Measurements from ENCODE around the gene CELA2A. TPM values are rescaled to one million over a fixed set of nuclear protein-coding genes. Genes with fewer than 3 reads are reported as not detected.

The CELA2A gene
- total and polyA plus RNA-seq, 4 donors, result 0.63 to 1.8 (median 1.3) TPM; not detected in 1

DNA sequence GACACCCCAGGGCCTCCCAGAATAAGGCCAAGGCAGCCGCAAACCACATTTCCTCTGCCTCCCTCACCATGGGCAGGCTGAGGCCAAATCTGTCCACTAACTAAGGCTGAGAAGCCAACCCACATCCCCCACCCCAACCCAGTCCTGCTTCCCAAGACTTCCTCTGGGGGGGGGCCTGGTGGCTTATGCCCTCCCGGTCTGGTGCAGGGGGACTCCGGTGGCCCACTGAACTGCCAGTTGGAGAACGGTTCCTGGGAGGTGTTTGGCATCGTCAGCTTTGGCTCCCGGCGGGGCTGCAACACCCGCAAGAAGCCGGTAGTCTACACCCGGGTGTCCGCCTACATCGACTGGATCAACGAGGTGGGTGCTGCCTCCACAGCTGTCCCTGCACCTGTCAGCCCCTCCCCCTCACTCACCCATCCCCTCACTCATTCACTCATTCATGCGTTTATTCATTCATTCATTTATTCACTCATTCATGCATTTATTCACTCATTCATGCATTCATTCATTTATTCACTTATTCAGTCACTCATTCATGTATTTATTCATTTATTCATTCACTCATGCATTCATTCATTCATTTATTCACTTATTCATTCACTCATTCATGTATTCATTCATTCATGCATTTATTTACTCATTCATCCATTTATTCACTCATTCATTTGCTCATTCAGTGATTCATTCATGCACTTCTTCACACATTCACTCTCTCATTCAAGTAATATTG is 11.0 kb upstream of the CELA2A start:
- no peak for DNase-seq
- no peaks in the 10 kb centered on the region for H3K36me3 ChIP-seq (ENCODE audit: control insufficient read depth in 1 of 2, insufficient read depth in 2 of 2, low read length in 1 of 2)
- intact Hi-C loops (cut with DNase I), result no loop called here
- H3K27ac ChIP-seq (ENCODE audit: low read depth in 1 of 2, low read length in 2 of 2), result no peak overlapping the region
- no peaks in the 10 kb centered on the region for H3K4me1 ChIP-seq (ENCODE audit: control insufficient read depth in 1 of 2, insufficient read depth in 2 of 2, low read length in 2 of 2)
- H3K4me3 ChIP-seq (ENCODE audit: low read length in 2 of 2), result no peak overlapping the region
- 89 to 90% methylated on average over 14 of the region's 14 CpGs for WGBS, 2 donors
- no peaks in the 10 kb centered on the region for H3K27me3 ChIP-seq (ENCODE audit: control insufficient read depth in 1 of 2, insufficient read depth in 2 of 2, low read length in 1 of 2)
- no peaks in the 10 kb centered on the region for H3K9me3 ChIP-seq (ENCODE audit: control insufficient read depth, low read length)
- ATAC-seq (ENCODE audit: low FRiP score), result no peak

DNA sequence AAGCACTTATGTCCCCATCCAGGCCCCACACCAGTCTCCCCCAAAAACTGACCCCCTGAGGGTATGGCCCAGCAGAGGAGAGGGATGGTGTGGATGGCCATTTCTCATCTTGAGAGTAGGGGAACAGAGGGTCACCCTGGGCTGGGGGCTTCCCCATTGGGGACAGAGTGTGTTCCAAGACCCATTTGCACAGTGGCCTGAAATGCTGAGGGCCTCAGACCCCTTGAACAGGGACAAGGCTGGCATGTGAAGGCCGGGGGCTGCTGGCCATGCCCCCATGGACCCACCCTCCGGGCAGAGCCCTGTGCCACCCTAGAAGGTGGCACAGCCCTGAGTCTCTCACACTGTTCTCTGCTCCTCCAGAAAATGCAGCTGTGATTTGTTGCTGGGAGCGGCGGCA is 10.3 kb upstream of the CELA2A start:
- Histone ChIP-seq H3K27me3 (ENCODE audit: control insufficient read depth in 1 of 2, insufficient read depth in 2 of 2, low read length in 1 of 2) (no peaks in the 10 kb centered on the region), H3K9me3 (ENCODE audit: control insufficient read depth, low read length) (no peaks in the 10 kb centered on the region), H3K27ac (ENCODE audit: low read depth in 1 of 2, low read length in 2 of 2) (no peak overlapping the region), H3K4me1 (ENCODE audit: control insufficient read depth in 1 of 2, insufficient read depth in 2 of 2, low read length in 2 of 2) (no peaks in the 10 kb centered on the region), H3K36me3 (ENCODE audit: control insufficient read depth in 1 of 2, insufficient read depth in 2 of 2, low read length in 1 of 2) (no peaks in the 10 kb centered on the region), H3K4me3 (ENCODE audit: low read length in 2 of 2) (no peak overlapping the region)
- intact Hi-C loops (cut with DNase I), result no loop called here
- DNase-seq (no peak), ATAC-seq (ENCODE audit: low FRiP score) (no peak)
- 86% methylated on average over 4 of the region's 4 CpGs for WGBS, 2 donors

- Histone ChIP-seq H3K9me3 (ENCODE audit: control insufficient read depth, low read length) (no peaks in the 10 kb centered on the region), H3K27me3 (ENCODE audit: control insufficient read depth in 1 of 2, insufficient read depth in 2 of 2, low read length in 1 of 2) (no peaks in the 10 kb centered on the region), H3K4me1 (ENCODE audit: control insufficient read depth in 1 of 2, insufficient read depth in 2 of 2, low read length in 2 of 2) (no peaks in the 10 kb centered on the region), H3K36me3 (ENCODE audit: control insufficient read depth in 1 of 2, insufficient read depth in 2 of 2, low read length in 1 of 2) (no peaks in the 10 kb centered on the region), H3K27ac (ENCODE audit: low read depth in 1 of 2, low read length in 2 of 2) (no peak overlapping the region), H3K4me3 (ENCODE audit: low read length in 2 of 2) (no peak overlapping the region)
- DNase-seq, result no peak
- intact Hi-C loops (cut with DNase I), result no loop called here
- WGBS, 2 donors, result 86 to 92% methylated on average over 3 of the region's 3 CpGs
- no peak for ATAC-seq (ENCODE audit: low FRiP score)
Observed at GRCh38 chr1:15448877-15449462, 7.6 kb upstream of the CELA2A start.

DNA sequence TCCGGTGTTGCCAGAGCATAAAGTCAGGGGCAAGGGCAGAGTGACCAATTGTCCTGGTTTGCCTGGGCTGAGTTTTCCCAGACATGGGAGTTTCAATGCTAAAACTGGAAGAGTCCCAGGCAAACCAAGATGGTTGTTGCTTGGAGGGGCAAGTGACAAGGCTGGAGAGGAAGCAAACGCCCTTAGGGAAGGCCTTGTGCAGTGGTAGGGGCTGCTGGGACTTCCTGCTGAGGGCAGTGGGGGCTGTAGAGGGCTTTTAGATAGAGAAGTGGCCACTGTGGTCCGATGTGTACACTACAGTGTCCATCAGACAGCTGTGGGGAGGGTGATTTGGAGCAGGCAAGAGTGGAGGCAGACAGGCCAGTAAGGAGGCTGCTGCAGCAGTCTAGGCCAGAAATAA is 7.0 kb upstream of the CELA2A start:
- no peak for ATAC-seq (ENCODE audit: low FRiP score)
- DNase-seq, result no peak
- no peaks in the 10 kb centered on the region for H3K9me3 ChIP-seq (ENCODE audit: control insufficient read depth, low read length)
- H3K27me3 ChIP-seq (ENCODE audit: control insufficient read depth in 1 of 2, insufficient read depth in 2 of 2, low read length in 1 of 2), result no peaks in the 10 kb centered on the region
- no peaks in the 10 kb centered on the region for H3K36me3 ChIP-seq (ENCODE audit: control insufficient read depth in 1 of 2, insufficient read depth in 2 of 2, low read length in 1 of 2)
- intact Hi-C loops (cut with DNase I), result no loop called here
- WGBS, 2 donors, result 81 to 82% methylated on average over 3 of the region's 3 CpGs
- no peak overlapping the region for H3K27ac ChIP-seq (ENCODE audit: low read depth in 1 of 2, low read length in 2 of 2)
- no peak overlapping the region for H3K4me3 ChIP-seq (ENCODE audit: low read length in 2 of 2)
- H3K4me1 ChIP-seq (ENCODE audit: control insufficient read depth in 1 of 2, insufficient read depth in 2 of 2, low read length in 2 of 2), result no peaks in the 10 kb centered on the region

- 89 to 95% methylated on average over 6 of the region's 6 CpGs for WGBS, 2 donors
- Histone ChIP-seq H3K4me1 (ENCODE audit: control insufficient read depth in 1 of 2, insufficient read depth in 2 of 2, low read length in 2 of 2) (no peaks in the 10 kb centered on the region), H3K27ac (ENCODE audit: low read depth in 1 of 2, low read length in 2 of 2) (no peak overlapping the region), H3K27me3 (ENCODE audit: control insufficient read depth in 1 of 2, insufficient read depth in 2 of 2, low read length in 1 of 2) (no peaks in the 10 kb centered on the region), H3K4me3 (ENCODE audit: low read length in 2 of 2) (no peak overlapping the region), H3K36me3 (ENCODE audit: control insufficient read depth in 1 of 2, insufficient read depth in 2 of 2, low read length in 1 of 2) (no peaks in the 10 kb centered on the region), H3K9me3 (ENCODE audit: control insufficient read depth, low read length) (no peaks in the 10 kb centered on the region)
- intact Hi-C loops (cut with DNase I), result no loop called here
- ATAC-seq (ENCODE audit: low FRiP score) (no peak), DNase-seq (no peak)
Observed at GRCh38 chr1:15451014-15451722, 5.4 kb upstream of the CELA2A start.

- Histone ChIP-seq H3K27me3 (ENCODE audit: control insufficient read depth in 1 of 2, insufficient read depth in 2 of 2, low read length in 1 of 2) (no peaks in the 10 kb centered on the region), H3K9me3 (ENCODE audit: control insufficient read depth, low read length) (no peaks in the 10 kb centered on the region), H3K4me3 (ENCODE audit: low read length in 2 of 2) (no peak overlapping the region), H3K27ac (ENCODE audit: low read depth in 1 of 2, low read length in 2 of 2) (no peak overlapping the region), H3K36me3 (ENCODE audit: control insufficient read depth in 1 of 2, insufficient read depth in 2 of 2, low read length in 1 of 2) (no peaks in the 10 kb centered on the region), H3K4me1 (ENCODE audit: control insufficient read depth in 1 of 2, insufficient read depth in 2 of 2, low read length in 2 of 2) (no peaks in the 10 kb centered on the region)
- WGBS, 2 donors, result 92 to 100% methylated on average over 1 of the region's 1 CpG
- DNase-seq (no peak), ATAC-seq (ENCODE audit: low FRiP score) (no peak)
- intact Hi-C loops (cut with DNase I), result no loop called here
Observed at GRCh38 chr1:15452216-15452615, 4.3 kb upstream of the CELA2A start.

DNA sequence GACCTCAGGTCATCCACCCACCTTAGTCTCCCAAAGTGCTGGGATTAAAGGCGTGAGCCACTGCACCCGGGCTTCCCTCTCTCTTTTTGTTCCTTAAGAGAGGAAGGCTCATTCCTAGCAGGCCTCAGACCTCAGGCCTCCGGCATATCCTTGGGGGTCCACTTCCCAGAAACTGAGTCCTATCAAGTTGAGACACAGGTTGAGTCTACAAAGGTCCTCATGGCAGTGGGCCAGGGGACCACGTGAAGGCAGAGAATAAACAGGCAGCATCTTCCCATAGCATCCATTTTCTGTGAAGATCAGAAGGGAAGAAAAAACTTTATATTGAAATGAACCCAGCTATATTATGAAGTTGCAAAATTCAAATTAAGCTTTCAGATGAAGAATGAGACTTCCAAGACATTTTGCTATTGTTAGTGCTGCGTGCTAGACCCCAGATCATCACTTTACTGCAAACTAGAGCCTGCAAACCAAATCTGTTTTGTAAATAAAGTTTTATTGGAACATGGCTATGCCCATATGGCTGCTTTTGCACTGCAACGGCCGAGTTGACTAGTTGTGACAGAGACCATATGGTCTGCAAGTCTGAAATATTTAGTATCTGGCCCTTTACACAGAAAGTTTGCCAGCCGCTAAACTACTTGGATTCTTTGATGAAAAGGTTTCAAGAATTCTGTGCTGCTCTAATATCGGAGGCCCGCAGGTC is 3.5 kb upstream of the CELA2A start:
- intact Hi-C loops (cut with DNase I), result no loop called here
- Histone ChIP-seq H3K27ac (ENCODE audit: low read depth in 1 of 2, low read length in 2 of 2) (no peak overlapping the region), H3K36me3 (ENCODE audit: control insufficient read depth in 1 of 2, insufficient read depth in 2 of 2, low read length in 1 of 2) (no peaks in the 10 kb centered on the region), H3K27me3 (ENCODE audit: control insufficient read depth in 1 of 2, insufficient read depth in 2 of 2, low read length in 1 of 2) (no peaks in the 10 kb centered on the region), H3K4me3 (ENCODE audit: low read length in 2 of 2) (no peak overlapping the region), H3K4me1 (ENCODE audit: control insufficient read depth in 1 of 2, insufficient read depth in 2 of 2, low read length in 2 of 2) (no peaks in the 10 kb centered on the region), H3K9me3 (ENCODE audit: control insufficient read depth, low read length) (no peaks in the 10 kb centered on the region)
- no peak for ATAC-seq (ENCODE audit: low FRiP score)
- WGBS, 2 donors, result 87 to 91% methylated on average over 10 of the region's 10 CpGs
- no peak for DNase-seq

DNA sequence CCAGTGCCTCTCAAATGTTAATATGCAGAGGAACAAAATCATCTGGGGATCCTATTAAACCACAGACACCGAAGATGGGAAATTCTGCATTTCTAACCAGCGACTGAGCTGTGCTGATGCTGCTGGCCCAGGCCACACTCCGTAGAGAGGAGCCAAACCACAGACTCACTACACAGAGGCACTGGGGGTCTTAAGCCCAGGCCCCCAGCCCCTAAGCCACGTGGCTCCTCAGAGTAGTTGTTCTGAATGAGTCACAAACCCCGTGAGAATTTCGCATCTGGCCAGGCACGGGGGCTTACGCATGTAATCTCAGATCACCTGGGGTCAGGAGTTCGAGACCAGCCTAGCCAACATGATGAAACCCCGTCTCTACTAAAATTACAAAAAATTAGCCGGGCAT is 2.8 kb upstream of the CELA2A start:
- DNase-seq, result no peak
- Histone ChIP-seq H3K4me3 (ENCODE audit: low read length in 2 of 2) (no peak overlapping the region), H3K27me3 (ENCODE audit: control insufficient read depth in 1 of 2, insufficient read depth in 2 of 2, low read length in 1 of 2) (no peaks in the 10 kb centered on the region), H3K36me3 (ENCODE audit: control insufficient read depth in 1 of 2, insufficient read depth in 2 of 2, low read length in 1 of 2) (no peaks in the 10 kb centered on the region), H3K9me3 (ENCODE audit: control insufficient read depth, low read length) (no peaks in the 10 kb centered on the region), H3K27ac (ENCODE audit: low read depth in 1 of 2, low read length in 2 of 2) (no peak overlapping the region), H3K4me1 (ENCODE audit: control insufficient read depth in 1 of 2, insufficient read depth in 2 of 2, low read length in 2 of 2) (no peaks in the 10 kb centered on the region)
- intact Hi-C loops (cut with DNase I), result no loop called here
- 81 to 84% methylated on average over 11 of the region's 11 CpGs for WGBS, 2 donors
- ATAC-seq (ENCODE audit: low FRiP score), result no peak
